HepG2 (cell line): ENCODE measurements around the gene OR7G3. TPM values are rescaled to one million over a fixed set of nuclear protein-coding genes. Genes with fewer than 3 reads are reported as not detected.

ENCODE experiments used
- AKAP8 ChIP-seq: sonication (generic); formaldehyde crosslinking; IDR thresholded peaks from 2 replicates; pipeline ENCODE4 v1.5.1; 2020; ENCODE audit warnings: mild to moderate bottlenecking, missing genetic modification reagents
- ATF7-NPFF ChIP-seq: sonication (generic); formaldehyde crosslinking; IDR thresholded peaks from 2 replicates; pipeline ENCODE4 v1.8.1; 2023; ENCODE audit warnings: mild to moderate bottlenecking, low read depth, missing genetic modification reagents, moderate library complexity
- CAMTA2 ChIP-seq: sonication (generic); formaldehyde crosslinking; IDR thresholded peaks from 2 replicates; pipeline ENCODE4 v1.4.0; 2020; ENCODE audit warnings: mild to moderate bottlenecking, missing genetic modification reagents, borderline replicate concordance
- CHCHD3 ChIP-seq: sonication (generic); formaldehyde crosslinking; IDR thresholded peaks from 2 replicates; pipeline ENCODE4 v1.8.0; 2022; ENCODE audit warnings: mild to moderate bottlenecking, missing genetic modification reagents, moderate library complexity
- EED ChIP-seq: sonication (generic); formaldehyde crosslinking; IDR thresholded peaks from 2 replicates; pipeline ENCODE4 v1.5.0; 2020; ENCODE audit warnings: mild to moderate bottlenecking, missing genetic modification reagents
- GZF1 ChIP-seq: sonication (generic); formaldehyde crosslinking; IDR thresholded peaks from 2 replicates; pipeline ENCODE4 v1.5.1; 2020; ENCODE audit warnings: mild to moderate bottlenecking, missing genetic modification reagents
- HOXD1 ChIP-seq: sonication (generic); formaldehyde crosslinking; IDR thresholded peaks from 2 replicates; pipeline ENCODE4 v1.5.0; 2020; ENCODE audit warnings: missing genetic modification reagents
- JUN ChIP-seq: sonication (generic); formaldehyde crosslinking; IDR thresholded peaks from 2 replicates; pipeline ENCODE4 v1.4.0; 2020; ENCODE audit warnings: mild to moderate bottlenecking, missing genetic modification reagents
- KDM6A ChIP-seq: IDR thresholded peaks from 2 replicates; pipeline ENCODE4 v1.6.1; 2016; ENCODE audit warnings: low read depth
- SMARCC2 ChIP-seq: fragments of 450-650 bp; IDR thresholded peaks from 2 replicates; pipeline ENCODE4 v1.6.1; 2017; ENCODE audit warnings: antibody characterized with exemption, mild to moderate bottlenecking
- SOX6 ChIP-seq, 2 experiments: fragments of 450-650 bp in 1 of 2; sonication (generic) in 1 of 2; formaldehyde crosslinking in 1 of 2; IDR thresholded peaks; 2 replicates each; pipeline versions ENCODE4 v1.4.0 to v1.6.1; 2017 to 2020; ENCODE audit warnings: antibody characterized with exemption in 1 of 2, mild to moderate bottlenecking in 1 of 2, missing genetic modification reagents in 1 of 2
- YEATS4 ChIP-seq: sonication (generic); formaldehyde crosslinking; IDR thresholded peaks from 2 replicates; pipeline ENCODE4 v1.4.0; 2020; ENCODE audit warnings: missing genetic modification reagents, borderline replicate concordance
- ZMYM4 ChIP-seq: sonication (generic); formaldehyde crosslinking; IDR thresholded peaks from 2 replicates; pipeline ENCODE4 v1.8.1; 2023; ENCODE audit warnings: mild to moderate bottlenecking, missing genetic modification reagents
- ZNF260 ChIP-seq: sonication (generic); formaldehyde crosslinking; IDR thresholded peaks from 2 replicates; pipeline ENCODE4 v1.4.0; 2020; ENCODE audit warnings: missing genetic modification reagents, low read depth, mild to moderate bottlenecking, borderline replicate concordance
- ZNF30 ChIP-seq: sonication (generic); formaldehyde crosslinking; IDR thresholded peaks from 2 replicates; pipeline ENCODE4 v1.5.0; 2020; ENCODE audit warnings: mild to moderate bottlenecking, missing genetic modification reagents
- ZNF589 ChIP-seq: sonication (generic); formaldehyde crosslinking; conservative IDR thresholded peaks from 2 replicates; pipeline ENCODE4 v1.8.0; 2022; ENCODE audit warnings: mild to moderate bottlenecking, moderate library complexity, missing genetic modification reagents
- ZNF839 ChIP-seq: sonication (generic); formaldehyde crosslinking; IDR thresholded peaks from 2 replicates; pipeline ENCODE4 v1.4.0; 2020; ENCODE audit warnings: missing genetic modification reagents, mild to moderate bottlenecking, borderline replicate concordance
- polyA plus RNA-seq, 8 experiments: library from polyadenylated mRNA; depleted of rRNA in 3 of 8; stranded (reverse) in 7 of 8; unstranded in 1 of 8; fragments of >200 nt; fragmentation: Illumina TruSeq in 4 of 8; extraction: Trizol in 4 of 8; gene quantifications; 2 replicates each; pipeline versions ENCODE4 v1.2.1 to v1.2.3, GENCODE V29; 2011 to 2016; ENCODE audit warnings: low read depth in 4 of 8, missing spikeins in 1 of 8, mixed read lengths in 1 of 8; ENCODE audit not compliant: insufficient read depth in 1 of 8
- total RNA-seq, 5 experiments: library from RNA; depleted of rRNA; stranded (reverse); fragments of >200 nt; fragmentation: Illumina TruSeq; extraction: Trizol; gene quantifications; 2 replicates each; pipeline ENCODE4 v1.2.3, GENCODE V29; 2016; ENCODE audit warnings: low read depth in 1 of 5
- TF ChIP-seq, protein P1 (sequence below): sonication (generic); formaldehyde crosslinking; IDR thresholded peaks from 2 replicates; pipeline ENCODE4 v1.5.1; 2020; ENCODE audit warnings: mild to moderate bottlenecking, missing genetic modification reagents, borderline replicate concordance
- TF ChIP-seq, protein P2 (sequence below): sonication (generic); formaldehyde crosslinking; IDR thresholded peaks from 2 replicates; pipeline ENCODE4 v1.4.0; 2020; ENCODE audit warnings: mild to moderate bottlenecking, missing genetic modification reagents
- TF ChIP-seq, protein P3 (sequence below): sonication (generic); formaldehyde crosslinking; conservative IDR thresholded peaks from 2 replicates; pipeline ENCODE4 v1.8.0; 2022; ENCODE audit warnings: mild to moderate bottlenecking, moderate library complexity, missing genetic modification reagents

OR7G3 gene
- total and polyA plus RNA-seq, 2 of the 13 experiments (the other 11 are each of a cell fraction or from before 2014, with no cell fraction given): not detected

DNA sequence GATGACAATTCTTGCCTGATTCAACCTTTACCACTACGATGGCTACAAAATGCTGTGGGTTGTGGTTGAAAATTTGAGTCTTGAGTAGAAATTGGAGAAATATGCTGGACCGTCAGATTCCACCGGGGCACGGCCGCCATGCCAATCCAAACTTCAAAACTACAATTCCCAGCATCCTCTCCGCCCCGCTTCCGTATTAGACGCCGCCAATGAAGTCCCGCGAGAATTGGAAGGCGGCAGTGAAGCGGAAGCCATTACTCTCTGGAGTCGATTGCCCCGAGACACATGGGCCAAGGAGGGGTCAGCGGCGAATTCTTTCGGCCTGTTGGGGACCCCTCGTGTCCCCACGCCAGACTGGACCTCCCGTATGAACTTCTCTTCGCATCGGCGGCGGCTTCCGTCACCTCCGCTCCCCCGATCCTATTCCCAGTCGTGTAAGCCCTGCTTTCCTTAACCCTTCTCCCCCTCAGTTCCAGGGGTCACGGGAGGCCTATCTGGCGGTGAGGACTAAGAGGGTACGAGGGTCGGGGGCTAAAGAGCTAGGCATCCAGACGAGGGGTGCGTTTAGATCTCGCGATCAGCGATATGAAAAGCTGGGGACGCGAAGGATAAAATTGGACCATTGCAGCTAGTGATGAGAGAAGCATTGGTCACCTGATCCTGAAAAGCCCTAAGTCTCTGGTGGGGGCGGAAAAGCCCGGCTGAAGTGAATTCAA is 13.6 kb upstream of the OR7G3 start, which contains the start of gene ZNF317 (continued):
- TF ChIP-seq, protein P1, sequence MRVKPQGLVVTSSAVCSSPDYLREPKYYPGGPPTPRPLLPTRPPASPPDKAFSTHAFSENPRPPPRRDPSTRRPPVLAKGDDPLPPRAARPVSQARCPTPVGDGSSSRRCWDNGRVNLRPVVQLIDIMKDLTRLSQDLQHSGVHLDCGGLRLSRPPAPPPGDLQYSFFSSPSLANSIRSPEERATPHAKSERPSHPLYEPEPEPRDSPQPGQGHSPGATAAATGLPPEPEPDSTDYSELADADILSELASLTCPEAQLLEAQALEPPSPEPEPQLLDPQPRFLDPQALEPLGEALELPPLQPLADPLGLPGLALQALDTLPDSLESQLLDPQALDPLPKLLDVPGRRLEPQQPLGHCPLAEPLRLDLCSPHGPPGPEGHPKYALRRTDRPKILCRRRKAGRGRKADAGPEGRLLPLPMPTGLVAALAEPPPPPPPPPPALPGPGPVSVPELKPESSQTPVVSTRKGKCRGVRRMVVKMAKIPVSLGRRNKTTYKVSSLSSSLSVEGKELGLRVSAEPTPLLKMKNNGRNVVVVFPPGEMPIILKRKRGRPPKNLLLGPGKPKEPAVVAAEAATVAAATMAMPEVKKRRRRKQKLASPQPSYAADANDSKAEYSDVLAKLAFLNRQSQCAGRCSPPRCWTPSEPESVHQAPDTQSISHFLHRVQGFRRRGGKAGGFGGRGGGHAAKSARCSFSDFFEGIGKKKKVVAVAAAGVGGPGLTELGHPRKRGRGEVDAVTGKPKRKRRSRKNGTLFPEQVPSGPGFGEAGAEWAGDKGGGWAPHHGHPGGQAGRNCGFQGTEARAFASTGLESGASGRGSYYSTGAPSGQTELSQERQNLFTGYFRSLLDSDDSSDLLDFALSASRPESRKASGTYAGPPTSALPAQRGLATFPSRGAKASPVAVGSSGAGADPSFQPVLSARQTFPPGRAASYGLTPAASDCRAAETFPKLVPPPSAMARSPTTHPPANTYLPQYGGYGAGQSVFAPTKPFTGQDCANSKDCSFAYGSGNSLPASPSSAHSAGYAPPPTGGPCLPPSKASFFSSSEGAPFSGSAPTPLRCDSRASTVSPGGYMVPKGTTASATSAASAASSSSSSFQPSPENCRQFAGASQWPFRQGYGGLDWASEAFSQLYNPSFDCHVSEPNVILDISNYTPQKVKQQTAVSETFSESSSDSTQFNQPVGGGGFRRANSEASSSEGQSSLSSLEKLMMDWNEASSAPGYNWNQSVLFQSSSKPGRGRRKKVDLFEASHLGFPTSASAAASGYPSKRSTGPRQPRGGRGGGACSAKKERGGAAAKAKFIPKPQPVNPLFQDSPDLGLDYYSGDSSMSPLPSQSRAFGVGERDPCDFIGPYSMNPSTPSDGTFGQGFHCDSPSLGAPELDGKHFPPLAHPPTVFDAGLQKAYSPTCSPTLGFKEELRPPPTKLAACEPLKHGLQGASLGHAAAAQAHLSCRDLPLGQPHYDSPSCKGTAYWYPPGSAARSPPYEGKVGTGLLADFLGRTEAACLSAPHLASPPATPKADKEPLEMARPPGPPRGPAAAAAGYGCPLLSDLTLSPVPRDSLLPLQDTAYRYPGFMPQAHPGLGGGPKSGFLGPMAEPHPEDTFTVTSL (CRISPR knock-in tag): no peak
- no peak for TF ChIP-seq SMARCC2
- TF ChIP-seq, protein P2, sequence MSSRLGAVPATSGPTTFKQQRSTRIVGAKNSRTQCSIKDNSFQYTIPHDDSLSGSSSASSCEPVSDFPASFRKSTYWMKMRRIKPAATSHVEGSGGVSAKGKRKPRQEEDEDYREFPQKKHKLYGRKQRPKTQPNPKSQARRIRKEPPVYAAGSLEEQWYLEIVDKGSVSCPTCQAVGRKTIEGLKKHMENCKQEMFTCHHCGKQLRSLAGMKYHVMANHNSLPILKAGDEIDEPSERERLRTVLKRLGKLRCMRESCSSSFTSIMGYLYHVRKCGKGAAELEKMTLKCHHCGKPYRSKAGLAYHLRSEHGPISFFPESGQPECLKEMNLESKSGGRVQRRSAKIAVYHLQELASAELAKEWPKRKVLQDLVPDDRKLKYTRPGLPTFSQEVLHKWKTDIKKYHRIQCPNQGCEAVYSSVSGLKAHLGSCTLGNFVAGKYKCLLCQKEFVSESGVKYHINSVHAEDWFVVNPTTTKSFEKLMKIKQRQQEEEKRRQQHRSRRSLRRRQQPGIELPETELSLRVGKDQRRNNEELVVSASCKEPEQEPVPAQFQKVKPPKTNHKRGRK (CRISPR knock-in tag): peak; percentile 19; the same call in 1 of the 2 replicates
- peak; percentile 80; the same call in 1 of the 2 replicates for TF ChIP-seq ZNF839
- no peak for TF ChIP-seq AKAP8 (CRISPR knock-in tag)
- no peak for TF ChIP-seq ZNF589 (CRISPR knock-in tag)
- TF ChIP-seq HOXD1 (CRISPR knock-in tag): peak; percentile 80
- TF ChIP-seq GZF1: no peak
- TF ChIP-seq CHCHD3 (CRISPR knock-in tag): 0 out of 2 replicates have a peak, but pooled peaks have one; percentile 62
- peak; percentile 87; the same call in 1 of the 2 replicates for TF ChIP-seq YEATS4 (CRISPR knock-in tag)
- no peak for TF ChIP-seq JUN (CRISPR knock-in tag)
- TF ChIP-seq SOX6 (IDR thresholded peaks at IDR 0.05): no peak
- TF ChIP-seq SOX6 (CRISPR knock-in tag; IDR thresholded peaks at IDR 0.05): peak; percentile 67
- TF ChIP-seq EED (CRISPR knock-in tag): peak; percentile 1; the same call in 1 of the 2 replicates
- TF ChIP-seq ZNF260 (CRISPR knock-in tag): no peak
- no peak for TF ChIP-seq KDM6A
- no peak for TF ChIP-seq ZNF30
- TF ChIP-seq CAMTA2: peak; percentile 63; the same call in 1 of the 2 replicates
- no peak for TF ChIP-seq ATF7-NPFF
- peak; percentile 75; the same call in 1 of the 2 replicates for TF ChIP-seq ZMYM4 (CRISPR knock-in tag)
- TF ChIP-seq, protein P3, sequence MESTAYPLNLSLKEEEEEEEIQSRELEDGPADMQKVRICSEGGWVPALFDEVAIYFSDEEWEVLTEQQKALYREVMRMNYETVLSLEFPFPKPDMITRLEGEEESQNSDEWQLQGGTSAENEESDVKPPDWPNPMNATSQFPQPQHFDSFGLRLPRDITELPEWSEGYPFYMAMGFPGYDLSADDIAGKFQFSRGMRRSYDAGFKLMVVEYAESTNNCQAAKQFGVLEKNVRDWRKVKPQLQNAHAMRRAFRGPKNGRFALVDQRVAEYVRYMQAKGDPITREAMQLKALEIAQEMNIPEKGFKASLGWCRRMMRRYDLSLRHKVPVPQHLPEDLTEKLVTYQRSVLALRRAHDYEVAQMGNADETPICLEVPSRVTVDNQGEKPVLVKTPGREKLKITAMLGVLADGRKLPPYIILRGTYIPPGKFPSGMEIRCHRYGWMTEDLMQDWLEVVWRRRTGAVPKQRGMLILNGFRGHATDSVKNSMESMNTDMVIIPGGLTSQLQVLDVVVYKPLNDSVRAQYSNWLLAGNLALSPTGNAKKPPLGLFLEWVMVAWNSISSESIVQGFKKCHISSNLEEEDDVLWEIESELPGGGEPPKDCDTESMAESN (CRISPR knock-in tag): peak; percentile 70; the same call in 1 of the 2 replicates
